H1 (cell line): ENCODE results near the gene BUB1B. TPM values are rescaled to one million over a fixed set of nuclear protein-coding genes. Genes with fewer than 3 reads are reported as not detected.

Experiments
- EZH2 ChIP-seq: fragments of 200-600 bp; sonication (generic); IDR thresholded peaks from 2 replicates; pipeline ENCODE4 v1.7.1; 2012; ENCODE audit warnings: low read depth, mild to moderate bottlenecking, moderate library complexity, low read length, inconsistent platforms; ENCODE audit not compliant: severe bottlenecking
- KDM1A ChIP-seq: fragments of 200-600, 300-600 bp; sonication (generic); IDR thresholded peaks from 2 replicates; pipeline ENCODE4 v1.7.1; 2016; ENCODE audit warnings: mild to moderate bottlenecking, low read length, borderline replicate concordance
- RAD21 ChIP-seq, 2 experiments: IDR thresholded peaks in 1 of 2; conservative IDR thresholded peaks in 1 of 2; 2 replicates each; pipeline ENCODE4 v1.6.1; 2011; ENCODE audit warnings: low read depth in 2 of 2, low read length in 2 of 2, improper control_type of control experiment in 1 of 2, inconsistent platforms in 1 of 2, mild to moderate bottlenecking in 1 of 2, moderate library complexity in 1 of 2
- SP1 ChIP-seq: IDR thresholded peaks from 2 replicates; pipeline ENCODE4 v1.6.1; 2011; ENCODE audit warnings: low read depth, low read length
- polyA plus RNA-seq, 7 experiments: library from polyadenylated mRNA; depleted of rRNA in 3 of 7; stranded (reverse) in 5 of 7; unstranded in 2 of 7; fragments of >200 nt in 5 of 7; fragments of 200-250 nt in 2 of 7; gene quantifications; 1 replicate in 5 of 7; 2 replicates in 1 of 7; 4 replicates in 1 of 7; pipeline versions ENCODE4 v1.2.1 to v1.2.3, GENCODE V29; 2011 to 2013; ENCODE audit warnings: missing spikeins in 2 of 7, mixed read lengths in 2 of 7
- total RNA-seq: library from RNA; stranded (reverse); fragmentation: NEBNext Ultra II Directional; extraction: Animal tissue kit (Norgen Biotek cat#: 25700); gene quantifications from 2 replicates; pipeline ENCODE4 v1.2.1, GENCODE V29; 2021
- TF ChIP-seq, protein P1 (sequence below): IDR thresholded peaks from 2 replicates; pipeline ENCODE4 v1.6.1; 2011; ENCODE audit warnings: low read length, improper control_type of control experiment

The BUB1B gene
- total and polyA plus RNA-seq, 2 of the 8 experiments (the other 6 are each of a cell fraction or from before 2014, with no cell fraction given): 48.9 to 144 TPM

DNA sequence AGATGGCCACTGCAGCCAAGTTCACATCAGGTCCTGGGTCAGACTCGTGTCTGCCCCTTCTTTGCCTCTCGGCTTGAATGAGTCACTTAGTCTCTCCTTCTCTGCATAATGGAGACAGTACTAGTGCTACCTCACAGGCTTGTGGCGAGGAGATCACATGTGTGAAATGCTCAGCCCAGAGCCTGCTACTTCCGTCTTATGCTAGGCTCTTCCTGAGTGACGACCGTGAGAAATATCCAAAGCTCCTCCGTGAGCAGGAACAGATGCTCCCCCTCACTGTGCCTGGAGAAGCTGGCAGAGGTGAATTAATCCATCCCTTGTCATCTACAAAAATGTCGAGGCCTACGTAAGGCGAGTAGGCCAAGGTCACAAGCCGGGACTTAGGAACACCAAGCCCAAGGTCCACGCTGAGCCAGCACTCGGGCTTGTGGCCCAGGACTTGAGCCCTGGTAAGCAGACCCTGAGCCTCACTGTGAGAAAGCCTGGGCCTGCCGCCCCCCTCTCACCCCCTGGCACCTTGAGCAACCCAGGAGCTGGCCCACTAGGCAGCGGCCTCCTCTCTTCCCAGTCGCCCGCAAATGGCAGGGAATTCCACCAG is 95.9 kb downstream of the BUB1B start (continued):
- TF ChIP-seq KDM1A (no peak), SP1 (no peak), RAD21 (IDR thresholded peaks at IDR 0.05 in 1 of 2, conservative IDR thresholded peaks at IDR 0.05 in 1 of 2; ENCODE audit: low read depth in 2 of 2, low read length in 2 of 2) (no peak), EZH2 (no peak)
- TF ChIP-seq, protein P1, sequence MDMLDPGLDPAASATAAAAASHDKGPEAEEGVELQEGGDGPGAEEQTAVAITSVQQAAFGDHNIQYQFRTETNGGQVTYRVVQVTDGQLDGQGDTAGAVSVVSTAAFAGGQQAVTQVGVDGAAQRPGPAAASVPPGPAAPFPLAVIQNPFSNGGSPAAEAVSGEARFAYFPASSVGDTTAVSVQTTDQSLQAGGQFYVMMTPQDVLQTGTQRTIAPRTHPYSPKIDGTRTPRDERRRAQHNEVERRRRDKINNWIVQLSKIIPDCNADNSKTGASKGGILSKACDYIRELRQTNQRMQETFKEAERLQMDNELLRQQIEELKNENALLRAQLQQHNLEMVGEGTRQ: no peak
